H1 (cell line): ENCODE data around the gene PDZRN4. TPM values are rescaled to one million over a fixed set of nuclear protein-coding genes. Genes with fewer than 3 reads are reported as not detected.
"Not testable (repeated sequence)": the region's sequence is repeated elsewhere in the genome, so short reads cannot be mapped to it uniquely, and the experiment has no call there.

Experiments
- CTCF ChIA-PET: fragments of 300-600 bp; sonication (Branson Sonifier 250); formaldehyde crosslinking; loops from one replicate; lab custom pipeline; 2021; ENCODE audit not compliant: partially characterized antibody; lab: Charles Lee
- POLR2A ChIA-PET: fragments of 300-600 bp; sonication (Branson Sonifier 250); formaldehyde crosslinking; loops from one replicate; lab custom pipeline; 2021; ENCODE audit warnings: inconsistent platforms; ENCODE audit not compliant: partially characterized antibody; lab: Charles Lee
- DNase-seq, 2 experiments: peaks; one replicate each; pipeline versions ENCODE4 v3.0.0 to v3.0.0-alpha.2; 2010 to 2022; ENCODE audit warnings: low spot score in 2 of 2, low read depth in 1 of 2, mixed read lengths in 1 of 2
- FAIRE-seq: peaks from 2 replicates; lab custom pipeline; 2011; peaks lifted over from hg19 to GRCh38; lab: Jason Lieb, UNC
- H2AFZ ChIP-seq: 2 replicates; pipeline ENCODE4 v1.8.1; 2012; ENCODE audit warnings: low read length, inconsistent platforms
- H2AK5ac ChIP-seq: 2 replicates; pipeline ENCODE4 v1.6.1; 2013; ENCODE audit warnings: low read depth, low read length
- H2BK120ac ChIP-seq: replicated peaks from 2 replicates; pipeline ENCODE3; 2013; ENCODE audit warnings: low read depth, low read length, inconsistent platforms
- H2BK12ac ChIP-seq: 2 replicates; pipeline ENCODE4 v1.6.1; 2013; ENCODE audit warnings: low read depth, low read length
- H2BK15ac ChIP-seq: 2 replicates; pipeline ENCODE4 v1.6.1; 2013; ENCODE audit warnings: low read length
- H2BK20ac ChIP-seq: 2 replicates; pipeline ENCODE4 v1.6.1; 2013; ENCODE audit warnings: low read length
- H2BK5ac ChIP-seq: 2 replicates; pipeline ENCODE4 v1.6.1; 2013; ENCODE audit warnings: low read depth, low read length
- H3K14ac ChIP-seq: 2 replicates; pipeline ENCODE4 v1.6.1; 2013; ENCODE audit warnings: inconsistent platforms; ENCODE audit not compliant: insufficient read length
- H3K18ac ChIP-seq: 2 replicates; pipeline ENCODE4 v1.6.1; 2013; ENCODE audit warnings: low read length; ENCODE audit errors: extremely low read depth
- H3K23ac ChIP-seq: 2 replicates; pipeline ENCODE4 v1.6.1; 2013; ENCODE audit warnings: inconsistent platforms; ENCODE audit not compliant: insufficient read length
- H3K23me2 ChIP-seq: 2 replicates; pipeline ENCODE4 v1.6.1; 2013; ENCODE audit warnings: low read depth, low read length
- H3K27ac ChIP-seq: 2 replicates; pipeline ENCODE4 v1.6.1; 2011; ENCODE audit warnings: low read depth, low read length, inconsistent platforms
- H3K27me3 ChIP-seq, 4 experiments: replicated peaks in 1 of 4; 1 replicate in 1 of 4; 2 replicates in 3 of 4; pipeline versions ENCODE4 v1.6.1 to v1.8.1; 2011 to 2013; ENCODE audit warnings: low read length in 3 of 4, mild to moderate bottlenecking in 3 of 4, inconsistent platforms in 2 of 4, mixed read lengths in 2 of 4, moderate library complexity in 1 of 4; ENCODE audit not compliant: control insufficient read depth in 3 of 4, insufficient read depth in 3 of 4; ENCODE audit errors: extremely low read depth in 1 of 4
- H3K36me3 ChIP-seq, 4 experiments: 2 replicates each; pipeline versions ENCODE4 v1.6.1 to v1.8.1; 2011 to 2013; ENCODE audit warnings: mild to moderate bottlenecking in 4 of 4, low read length in 3 of 4, moderate library complexity in 2 of 4, control low read depth in 1 of 4, inconsistent platforms in 1 of 4; ENCODE audit not compliant: insufficient read depth in 4 of 4, control insufficient read depth in 2 of 4
- H3K4ac ChIP-seq: replicated peaks from 2 replicates; pipeline ENCODE3; 2013; ENCODE audit warnings: low read length, low read depth, mixed read lengths, inconsistent platforms; ENCODE audit not compliant: insufficient read length
- H3K4me1 ChIP-seq, 4 experiments: replicated peaks in 1 of 4; 1 replicate in 1 of 4; 2 replicates in 3 of 4; pipeline versions ENCODE4 v1.6.1 to v1.8.1; 2011 to 2013; ENCODE audit warnings: low read length in 3 of 4, inconsistent platforms in 2 of 4, mixed read lengths in 1 of 4; ENCODE audit not compliant: insufficient read depth in 4 of 4, control insufficient read depth in 3 of 4
- H3K4me2 ChIP-seq, 2 experiments: 2 replicates each; pipeline versions ENCODE4 v1.6.1 to v1.8.1; 2011 to 2013; ENCODE audit warnings: low read depth in 2 of 2, low read length in 2 of 2, control low read depth in 1 of 2, inconsistent platforms in 1 of 2, mild to moderate bottlenecking in 1 of 2; ENCODE audit not compliant: insufficient read depth in 1 of 2
- H3K4me3 ChIP-seq, 4 experiments: fragments of 200-600, 300-600 bp in 1 of 4; sonication (generic), shearing (Covaris generic), sonication (Bioruptor Twin) in 1 of 4; 2 replicates each; pipeline versions ENCODE4 v1.5.1 to v1.8.1; 2011 to 2016; ENCODE audit warnings: low read length in 4 of 4, low read depth in 3 of 4, control low read depth in 2 of 4, inconsistent platforms in 2 of 4, mild to moderate bottlenecking in 2 of 4, mixed read lengths in 1 of 4, moderate library complexity in 1 of 4; ENCODE audit not compliant: insufficient read depth in 2 of 4; ENCODE audit errors: extremely low read depth in 1 of 4
- H3K56ac ChIP-seq: replicated peaks from 2 replicates; pipeline ENCODE3; 2013; ENCODE audit warnings: low read depth, mild to moderate bottlenecking, mixed read lengths, low read length, inconsistent platforms; ENCODE audit not compliant: insufficient read length
- H3K79me1 ChIP-seq: 2 replicates; pipeline ENCODE4 v1.6.1; 2013; ENCODE audit warnings: low read depth, low read length, control low read depth
- H3K79me2 ChIP-seq, 2 experiments: 2 replicates each; pipeline versions ENCODE4 v1.6.1 to v1.8.1; 2012 to 2013; ENCODE audit warnings: low read length in 2 of 2, mild to moderate bottlenecking in 2 of 2, inconsistent platforms in 1 of 2; ENCODE audit not compliant: insufficient read depth in 2 of 2, control insufficient read depth in 1 of 2
- H3K9ac ChIP-seq, 4 experiments: replicated peaks in 1 of 4; 1 replicate in 1 of 4; 2 replicates in 3 of 4; pipeline versions ENCODE4 v1.6.1 to v1.8.1; 2011 to 2013; ENCODE audit warnings: low read depth in 3 of 4, low read length in 3 of 4, control low read depth in 2 of 4, mild to moderate bottlenecking in 2 of 4, moderate library complexity in 2 of 4, inconsistent platforms in 1 of 4; ENCODE audit errors: extremely low read depth in 1 of 4
- H3K9me3 ChIP-seq, 2 experiments: 2 replicates each; pipeline versions ENCODE4 v1.6.1 to v1.8.1; 2012 to 2013; ENCODE audit warnings: mild to moderate bottlenecking in 2 of 2, moderate library complexity in 2 of 2, control low read depth in 1 of 2, inconsistent platforms in 1 of 2, low read depth in 1 of 2, low read length in 1 of 2, mixed read lengths in 1 of 2; ENCODE audit not compliant: insufficient read depth in 2 of 2
- H4K20me1 ChIP-seq, 2 experiments: replicated peaks in 1 of 2; 2 replicates each; pipeline versions ENCODE3 to v1.8.1; 2011 to 2013; ENCODE audit warnings: inconsistent platforms in 2 of 2, low read length in 2 of 2, mild to moderate bottlenecking in 1 of 2; ENCODE audit not compliant: insufficient read depth in 2 of 2, control insufficient read depth in 1 of 2
- H4K5ac ChIP-seq: 2 replicates; pipeline ENCODE4 v1.6.1; 2013; ENCODE audit warnings: low read length, low read depth, mixed read lengths, inconsistent platforms; ENCODE audit not compliant: insufficient read length
- H4K8ac ChIP-seq: 2 replicates; pipeline ENCODE4 v1.8.0; 2013; ENCODE audit warnings: mild to moderate bottlenecking, moderate library complexity, low read length, inconsistent platforms; ENCODE audit not compliant: insufficient read depth; ENCODE audit errors: extremely low read depth
- H4K91ac ChIP-seq: replicated peaks from 2 replicates; pipeline ENCODE3; 2013; ENCODE audit warnings: low read length, mixed read lengths, inconsistent platforms; ENCODE audit not compliant: insufficient read length
- POLR2AphosphoS5 ChIP-seq: IDR thresholded peaks from 2 replicates; pipeline ENCODE4 v1.6.1; 2011; ENCODE audit warnings: low read depth, low read length
- RAD21 ChIP-seq, 2 experiments: IDR thresholded peaks in 1 of 2; conservative IDR thresholded peaks in 1 of 2; 2 replicates each; pipeline ENCODE4 v1.6.1; 2011; ENCODE audit warnings: low read depth in 2 of 2, low read length in 2 of 2, improper control_type of control experiment in 1 of 2, inconsistent platforms in 1 of 2, mild to moderate bottlenecking in 1 of 2, moderate library complexity in 1 of 2
- WGBS, 2 experiments: shearing (Covaris generic) in 1 of 2; methylation state at CpG; one replicate each; pipeline versions ENCODE4 v1.1.6 to v1.1.7; 2013 to 2015; ENCODE audit warnings: low lambda C conversion rate in 2 of 2, mixed read lengths in 2 of 2, inconsistent platforms in 1 of 2, low coverage in 1 of 2, missing lambda C conversion rate in 1 of 2; ENCODE audit not compliant: insufficient replicate concordance in 2 of 2, insufficient coverage in 1 of 2, insufficient read length in 1 of 2; ENCODE audit errors: extremely low coverage in 1 of 2, missing lambda C conversion rate in 1 of 2; 5-methylcytosine and 5-hydroxymethylcytosine counted together
- polyA plus RNA-seq, 7 experiments: library from polyadenylated mRNA; depleted of rRNA in 3 of 7; stranded (reverse) in 5 of 7; unstranded in 2 of 7; fragments of >200 nt in 5 of 7; fragments of 200-250 nt in 2 of 7; gene quantifications; 1 replicate in 5 of 7; 2 replicates in 1 of 7; 4 replicates in 1 of 7; pipeline versions ENCODE4 v1.2.1 to v1.2.3, GENCODE V29; 2011 to 2013; ENCODE audit warnings: missing spikeins in 2 of 7, mixed read lengths in 2 of 7
- total RNA-seq: library from RNA; stranded (reverse); fragmentation: NEBNext Ultra II Directional; extraction: Animal tissue kit (Norgen Biotek cat#: 25700); gene quantifications from 2 replicates; pipeline ENCODE4 v1.2.1, GENCODE V29; 2021

PDZRN4 gene
- total and polyA plus RNA-seq, 2 of the 8 experiments (the other 6 are each of a cell fraction or from before 2014, with no cell fraction given): not detected

- TF ChIP-seq POLR2AphosphoS5 (no peak), RAD21 (IDR thresholded peaks at IDR 0.05 in 1 of 2, conservative IDR thresholded peaks at IDR 0.05 in 1 of 2; ENCODE audit: low read depth in 2 of 2, low read length in 2 of 2) (peak; percentile 69 to 77)
Measured at GRCh38 chr12:41190338-41190737, 2.2 kb downstream of the PDZRN4 start (continued).

DNA sequence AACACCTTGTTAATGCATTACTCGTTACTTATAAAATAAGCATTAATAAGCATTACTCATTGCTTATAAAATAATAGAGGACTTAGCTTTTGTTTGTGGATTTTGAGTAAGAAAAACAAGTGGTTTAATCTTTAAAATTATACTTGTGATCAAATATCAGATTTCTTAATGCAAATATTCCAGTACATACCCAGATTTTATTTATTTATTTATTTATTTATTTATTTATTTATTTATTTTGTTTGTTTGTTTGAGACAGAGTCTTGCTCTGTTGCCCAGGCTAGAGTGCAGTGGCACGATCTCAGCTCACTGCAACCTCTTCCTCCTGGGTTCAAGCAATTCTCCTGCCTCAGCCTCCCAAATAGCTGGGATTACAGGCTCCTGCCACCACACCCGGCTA is 3.4 kb downstream of the PDZRN4 start:
- H3K4me3 ChIP-seq, H3K4ac ChIP-seq, H2BK15ac ChIP-seq, H3K4me1 ChIP-seq, H2BK120ac ChIP-seq, H3K9ac ChIP-seq, H2AFZ ChIP-seq, H3K23me2 ChIP-seq, H3K18ac ChIP-seq, FAIRE-seq, H3K79me2 ChIP-seq, H4K91ac ChIP-seq, H2BK20ac ChIP-seq, H3K36me3 ChIP-seq, H3K14ac ChIP-seq, H4K8ac ChIP-seq, H3K9me3 ChIP-seq, H4K5ac ChIP-seq, H2BK12ac ChIP-seq, H3K56ac ChIP-seq, H3K27ac ChIP-seq, H2BK5ac ChIP-seq, POLR2A ChIA-PET, H3K79me1 ChIP-seq, H3K4me2 ChIP-seq, DNase-seq, H4K20me1 ChIP-seq, H2AK5ac ChIP-seq, H3K23ac ChIP-seq, CTCF ChIA-PET: not testable (repeated sequence)
- peaks cover 25 to 38% (median 33%) of the 10 kb centered on the region in 4 experiments for H3K27me3 ChIP-seq
- WGBS, 2 experiments: 91% methylated on average over 3 of the region's 3 CpGs; no CpG with 5 or more reads in 1 of the 2 experiments
